Stimulated activated CD8-positive, alpha-beta memory T cell treated with anti-CD3 and anti-CD28 coated beads, Interleukin-7, amount 100 ng/mL, for 4 hours (primary cell): ENCODE results near the gene NR1H2.
"Not testable (repeated sequence)": the region's sequence is repeated elsewhere in the genome, so short reads cannot be mapped to it uniquely, and the experiment has no call there.

ENCODE experiments used
- DNase-seq, 2 donors: peaks; one replicate each; pipeline ENCODE4 v3.0.0-alpha.2; 2020; ENCODE audit warnings: low read depth in 2 of 2

NR1H2 gene

GRCh38 chr19:50376166-50377050, at the start of gene NR1H2:
Gene NR1H2, plus strand, starts transcription at chr19:50376457. Its CDS starts 1,149 bp downstream, at chr19:50377606.
- DNase-seq, result peak; percentile 89 to 91

DNA sequence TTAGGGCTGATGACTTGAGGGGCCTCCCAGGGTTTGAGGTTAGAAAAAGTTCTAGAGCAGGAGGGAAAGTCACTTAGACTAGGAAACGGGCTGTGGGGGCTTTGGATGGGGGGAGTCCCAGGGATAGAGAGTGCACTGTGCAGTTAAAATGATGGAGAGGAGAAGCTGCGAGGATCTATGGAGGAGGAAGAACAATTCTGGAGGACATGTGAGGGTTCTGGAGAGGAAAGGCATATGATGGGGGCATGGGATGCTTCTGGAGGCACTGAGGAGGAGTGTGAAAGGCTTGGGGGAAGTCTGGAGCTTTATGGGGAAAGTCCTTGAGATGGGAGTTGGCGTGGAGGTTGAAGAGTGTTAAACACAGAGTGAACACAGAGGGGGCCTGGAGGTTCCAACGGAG, 49.2 kb upstream of the NR1H2 start:
- no peak for DNase-seq

GRCh38 chr19:50327461-50328223, 48.6 kb upstream of the NR1H2 start:
- no peak for DNase-seq

- DNase-seq, result no peak
Observed at GRCh38 chr19:50328224-50328872, 47.9 kb upstream of the NR1H2 start.

- DNase-seq, result no peak
Observed at GRCh38 chr19:50328873-50329145, 47.4 kb upstream of the NR1H2 start.

GRCh38 chr19:50329146-50329925, 46.9 kb upstream of the NR1H2 start, which contains the start of gene KCNC3:
Gene KCNC3, minus strand, starts transcription at chr19:50329377. Its CDS starts 295 bp downstream, at chr19:50329082.
- DNase-seq, result peak; percentile 74 to 94

DNA sequence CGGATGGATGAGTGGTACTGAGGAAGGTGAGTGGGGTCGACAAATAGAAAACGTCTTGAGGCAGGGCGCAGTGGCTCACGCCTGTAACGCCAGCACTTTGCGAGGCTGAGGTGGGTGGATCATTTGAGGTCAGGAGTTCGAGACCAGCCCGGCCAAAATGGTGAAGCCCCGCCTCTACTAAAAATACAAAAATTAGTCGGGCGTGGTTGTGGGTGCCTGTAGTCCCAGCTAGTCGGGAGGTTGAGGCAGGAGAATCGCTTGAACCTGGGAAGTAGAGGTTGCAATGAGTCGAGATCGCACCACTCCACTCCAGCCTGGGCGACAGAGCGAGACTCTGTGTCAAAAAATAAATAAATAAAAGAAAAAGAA, 46.3 kb upstream of the NR1H2 start:
- not testable (repeated sequence) for DNase-seq

GRCh38 chr19:50330365-50331078, 45.7 kb upstream of the NR1H2 start:
- peak; percentile 58 to 73 for DNase-seq

GRCh38 chr19:50331221-50331993, 44.9 kb upstream of the NR1H2 start:
- no peak for DNase-seq

DNA sequence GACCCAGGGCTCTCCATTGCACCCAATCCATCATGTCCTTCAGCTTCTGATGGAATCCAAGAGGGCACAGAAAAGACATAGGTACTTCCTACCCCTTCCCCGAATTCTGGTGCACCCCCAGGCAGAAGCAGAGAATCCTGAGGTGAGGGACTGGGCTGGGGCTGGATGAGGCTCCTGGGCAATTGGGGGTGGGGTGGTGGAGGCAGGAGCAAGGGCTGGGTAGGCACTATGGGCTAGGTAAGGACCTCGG, 44.3 kb upstream of the NR1H2 start:
- no peak for DNase-seq

GRCh38 chr19:50332244-50333038, 43.8 kb upstream of the NR1H2 start:
- DNase-seq, result no peak

- DNase-seq, result peak; percentile 83 to 95
Observed at GRCh38 chr19:50333235-50333736, 43.0 kb upstream of the NR1H2 start.

DNA sequence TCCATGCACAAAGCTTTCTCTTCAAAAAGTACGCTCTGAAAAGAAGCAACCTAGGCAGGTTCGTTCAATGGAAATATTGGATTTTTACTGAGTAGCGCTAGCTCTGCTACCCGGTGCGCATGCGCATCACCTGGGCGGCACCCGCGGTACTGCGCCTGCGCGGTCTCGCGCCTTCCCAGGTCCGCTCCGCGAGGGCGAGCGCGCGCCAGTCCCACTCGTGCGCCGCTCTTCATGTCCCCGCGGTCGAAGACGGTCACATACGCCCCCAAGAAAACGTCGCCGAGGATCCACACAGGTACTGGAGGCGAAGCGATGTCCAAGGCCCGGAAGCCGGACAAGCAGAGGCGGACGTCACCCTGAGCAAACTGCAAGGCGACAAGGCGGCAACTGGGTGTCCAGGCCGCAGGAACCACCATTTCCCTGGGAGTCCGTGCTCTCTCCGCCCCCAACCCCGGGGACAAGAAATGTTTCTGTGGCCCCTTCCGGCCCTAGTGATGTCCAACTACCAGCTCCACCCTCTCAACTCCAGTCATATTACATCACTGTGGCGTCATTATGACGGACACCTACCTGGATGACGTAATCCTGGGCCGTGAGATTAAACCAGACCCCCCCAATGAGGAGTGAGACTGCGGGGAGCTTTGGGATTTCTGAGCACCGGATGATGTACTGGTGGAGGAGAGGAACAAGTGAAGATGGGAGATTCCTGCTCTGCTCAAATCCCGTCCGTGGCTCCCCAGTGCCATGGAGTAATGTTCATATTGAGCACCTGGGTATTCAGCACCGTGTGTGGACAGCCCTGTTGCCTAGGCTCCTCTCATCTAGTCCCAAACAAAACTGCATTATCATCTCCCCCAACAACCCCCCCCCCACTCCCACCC, 42.3 kb upstream of the NR1H2 start:
- peak in 1 of 2 donors; percentile 76 for DNase-seq

DNA sequence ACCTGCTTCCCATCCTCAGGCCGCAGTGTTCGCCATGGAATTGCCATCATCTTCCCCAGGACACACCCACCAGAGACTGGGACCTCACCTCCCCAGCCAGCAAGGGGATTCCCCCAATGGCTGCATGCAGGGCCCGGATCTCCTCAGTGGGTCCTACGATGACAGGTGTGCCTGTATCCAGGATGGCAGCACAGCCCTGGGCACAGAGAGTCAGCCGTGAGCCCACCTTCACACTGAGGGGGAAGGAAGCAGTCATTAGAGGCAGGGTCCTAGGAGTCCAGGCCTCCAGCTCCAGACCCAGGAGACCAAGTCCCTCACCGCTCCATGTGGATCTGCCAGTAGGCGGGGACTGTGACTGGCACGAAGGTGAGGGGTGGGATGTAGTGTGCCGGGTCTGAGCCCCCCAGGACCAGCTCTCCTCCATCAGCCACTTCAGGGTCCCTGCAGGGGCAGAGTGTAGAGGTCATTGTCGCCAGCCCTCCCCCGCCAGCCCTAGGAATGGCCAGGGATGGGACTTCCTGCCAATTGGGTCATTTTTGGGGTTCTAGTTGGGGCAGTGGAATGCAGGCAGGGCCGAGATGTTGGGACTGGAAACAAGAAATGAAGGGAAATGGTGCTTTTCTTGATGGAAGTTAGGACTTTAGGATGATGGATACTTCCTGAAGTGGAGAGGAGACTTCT, 41.4 kb upstream of the NR1H2 start:
- DNase-seq, result no peak

- DNase-seq, result not testable (repeated sequence)
Observed at GRCh38 chr19:50337031-50337430, 39.2 kb upstream of the NR1H2 start.

GRCh38 chr19:50340331-50340730, 35.9 kb upstream of the NR1H2 start:
- no peak for DNase-seq

- no peak for DNase-seq
Observed at GRCh38 chr19:50341091-50341564, 35.1 kb upstream of the NR1H2 start.
